Activated CD8-positive, alpha-beta memory T cell treated with anti-CD3 and anti-CD28 coated beads, Interleukin-2, amount 10 ng/mL, durations not matched to agents 7 days and 5 days (primary cell): ENCODE results near the gene SPEM2. TPM values are rescaled to one million over a fixed set of nuclear protein-coding genes. Genes with fewer than 3 reads are reported as not detected.

ENCODE experiments used
- ATAC-seq: fragments of 150-1000 bp; cut with Tn5 transposase; one replicate; pipeline ENCODE4 v1.10.0; 2021; ENCODE audit warnings: moderate library complexity
- CTCF ChIA-PET: fragments of 350-600 bp; sonication (Branson Sonifier 250); formaldehyde crosslinking; loops from one replicate; lab custom pipeline; 2021; ENCODE audit warnings: antibody characterized with exemption; lab: Charles Lee
- DNase-seq: peaks from one replicate; pipeline ENCODE4 v3.0.0-alpha.2; 2020
- H3K27ac Mint-ChIP-seq: one replicate; pipeline ENCODE4 v1.8.0; 2021; ENCODE audit warnings: mild to moderate bottlenecking, mixed read lengths
- H3K27me3 Mint-ChIP-seq: one replicate; pipeline ENCODE4 v1.8.0; 2021; ENCODE audit warnings: mixed read lengths
- H3K36me3 Mint-ChIP-seq: one replicate; pipeline ENCODE4 v1.8.0; 2021; ENCODE audit warnings: mild to moderate bottlenecking, mixed read lengths
- H3K4me1 Mint-ChIP-seq: one replicate; pipeline ENCODE4 v1.8.0; 2021; ENCODE audit warnings: mixed read lengths
- H3K4me3 Mint-ChIP-seq: one replicate; pipeline ENCODE4 v1.8.0; 2021; ENCODE audit warnings: mild to moderate bottlenecking, moderate library complexity, mixed read lengths
- H3K9me3 Mint-ChIP-seq: one replicate; pipeline ENCODE4 v1.8.0; 2022; ENCODE audit warnings: low read depth, mixed read lengths
- total RNA-seq, 2 experiments: library from RNA; stranded (reverse); gene quantifications; one replicate each; pipeline ENCODE4 v1.2.3, GENCODE V29; 2021

SPEM2 gene
- total RNA-seq, 2 experiments from 2014 or later, result not detected

GRCh38 chr17:7417056-7417655 lies 8.3 kb upstream of the SPEM2 start:
- ATAC-seq (no peak), DNase-seq (no peak)
- CTCF ChIA-PET, result interaction anchor here (2.1 kb wide), 1 partner anchor 61 kb away, joined by 7 read pairs; no protein-coding TSS in a partner anchor
- no peaks in the 10 kb centered on the region for H3K9me3 Mint-ChIP-seq
- no peaks in the 10 kb centered on the region for H3K36me3 Mint-ChIP-seq
- no peak overlapping the region for H3K4me3 Mint-ChIP-seq
- no peak overlapping the region for H3K27ac Mint-ChIP-seq
- no peaks in the 10 kb centered on the region for H3K4me1 Mint-ChIP-seq
- H3K27me3 Mint-ChIP-seq, result no peaks in the 10 kb centered on the region

- ATAC-seq (no peak), DNase-seq (no peak)
- Mint-ChIP-seq H3K9me3 (no peaks in the 10 kb centered on the region), H3K27ac (no peak overlapping the region), H3K4me3 (no peak overlapping the region), H3K27me3 (no peaks in the 10 kb centered on the region), H3K36me3 (no peaks in the 10 kb centered on the region), H3K4me1 (no peaks in the 10 kb centered on the region)
- CTCF ChIA-PET, result interaction anchor here (3.6 kb wide), 1 partner anchor 62 kb away, joined by 13 read pairs; no protein-coding TSS in a partner anchor
Observed at GRCh38 chr17:7418472-7419152, 6.8 kb upstream of the SPEM2 start.

- no peaks in the 10 kb centered on the region for H3K36me3 Mint-ChIP-seq
- H3K27me3 Mint-ChIP-seq, result no peaks in the 10 kb centered on the region
- no peak for ATAC-seq
- H3K4me3 Mint-ChIP-seq, result no peak within 1 kb of the TSS
- no peaks in the 10 kb centered on the region for H3K9me3 Mint-ChIP-seq
- DNase-seq, result no peak
- CTCF ChIA-PET, result interaction anchor here (1.1 to 3.6 kb wide), 3 partner anchors 17 to 64 kb away, joined by 3 to 13 read pairs (median 5); partner anchors contain the start of gene CHRNB1
- no peak within 1 kb of the TSS for H3K27ac Mint-ChIP-seq
- no peaks in the 10 kb centered on the region for H3K4me1 Mint-ChIP-seq
Observed at GRCh38 chr17:7419819-7420610, 5.4 kb upstream of the SPEM2 start, which contains the start of gene SPEM1. SPEM1 (plus strand) TSS chr17:7420324; CDS start chr17:7420385, 61 bp downstream.

- no peaks in the 10 kb centered on the region for H3K27me3 Mint-ChIP-seq
- H3K27ac Mint-ChIP-seq, result no peak overlapping the region
- H3K36me3 Mint-ChIP-seq, result no peaks in the 10 kb centered on the region
- DNase-seq (no peak), ATAC-seq (no peak)
- no peaks in the 10 kb centered on the region for H3K4me1 Mint-ChIP-seq
- H3K9me3 Mint-ChIP-seq, result no peaks in the 10 kb centered on the region
- H3K4me3 Mint-ChIP-seq, result no peak overlapping the region
- CTCF ChIA-PET, result interaction anchor here (1.1 to 3.6 kb wide), 4 partner anchors 16 to 124 kb away, joined by 3 to 13 read pairs (median 4); partner anchors contain the start of gene CHRNB1
Observed at GRCh38 chr17:7421186-7421585, 4.2 kb upstream of the SPEM2 start.

- Mint-ChIP-seq H3K27ac (no peak overlapping the region), H3K4me1 (no peaks in the 10 kb centered on the region), H3K36me3 (no peaks in the 10 kb centered on the region), H3K9me3 (no peaks in the 10 kb centered on the region), H3K27me3 (no peaks in the 10 kb centered on the region), H3K4me3 (no peak overlapping the region)
- ATAC-seq (no peak), DNase-seq (no peak)
- CTCF ChIA-PET, result interaction anchor here (0.7 to 1.5 kb wide), 4 partner anchors 11 to 166 kb away, joined by 3 to 5 read pairs (median 3); no protein-coding TSS in a partner anchor
Observed at GRCh38 chr17:7423679-7424078, 1.7 kb upstream of the SPEM2 start.

- Mint-ChIP-seq H3K27me3 (no peaks in the 10 kb centered on the region), H3K4me1 (no peaks in the 10 kb centered on the region), H3K36me3 (no peaks in the 10 kb centered on the region), H3K9me3 (no peaks in the 10 kb centered on the region), H3K4me3 (no peak overlapping the region), H3K27ac (no peak overlapping the region)
- ATAC-seq (no peak), DNase-seq (no peak)
- CTCF ChIA-PET, result interaction anchor here (1.1 kb wide), 1 partner anchor 13 kb away, joined by 4 read pairs; no protein-coding TSS in a partner anchor
Observed at GRCh38 chr17:7425756-7426155, 340 bp downstream of the SPEM2 start.

GRCh38 chr17:7426203-7426863 lies 917 bp downstream of the SPEM2 start:
- DNase-seq (no peak), ATAC-seq (no peak)
- CTCF ChIA-PET, result interaction anchor here (1.1 kb wide), 1 partner anchor 13 kb away, joined by 4 read pairs; no protein-coding TSS in a partner anchor
- H3K4me1 Mint-ChIP-seq, result no peaks in the 10 kb centered on the region
- no peaks in the 10 kb centered on the region for H3K36me3 Mint-ChIP-seq
- H3K27me3 Mint-ChIP-seq, result no peaks in the 10 kb centered on the region
- H3K9me3 Mint-ChIP-seq, result no peaks in the 10 kb centered on the region
- H3K27ac Mint-ChIP-seq, result no peak overlapping the region
- H3K4me3 Mint-ChIP-seq, result no peak overlapping the region

- H3K4me1 Mint-ChIP-seq, result no peaks in the 10 kb centered on the region
- no peak for ATAC-seq
- H3K27me3 Mint-ChIP-seq, result no peaks in the 10 kb centered on the region
- no peaks in the 10 kb centered on the region for H3K9me3 Mint-ChIP-seq
- H3K36me3 Mint-ChIP-seq, result no peaks in the 10 kb centered on the region
- no peak overlapping the region for H3K4me3 Mint-ChIP-seq
- no peak for DNase-seq
- no peak overlapping the region for H3K27ac Mint-ChIP-seq
- CTCF ChIA-PET, result interaction anchor here (0.9 kb wide), 1 partner anchor 9 kb away, joined by 3 read pairs; no protein-coding TSS in a partner anchor
Observed at GRCh38 chr17:7426896-7427489, 1.6 kb downstream of the SPEM2 start.

GRCh38 chr17:7427549-7427948 lies 2.1 kb downstream of the SPEM2 start:
- CTCF ChIA-PET, result interaction anchor here (0.9 kb wide), 1 partner anchor 9 kb away, joined by 3 read pairs; no protein-coding TSS in a partner anchor
- Mint-ChIP-seq H3K27ac (no peak overlapping the region), H3K4me1 (no peaks in the 10 kb centered on the region), H3K9me3 (no peaks in the 10 kb centered on the region), H3K4me3 (no peak overlapping the region), H3K27me3 (no peaks in the 10 kb centered on the region), H3K36me3 (no peaks in the 10 kb centered on the region)
- ATAC-seq, result no peak
- no peak for DNase-seq

GRCh38 chr17:7428557-7428956 lies 3.1 kb downstream of the SPEM2 start, which contains the start of gene SPEM3:
SPEM3 (plus strand) TSS chr17:7428857; CDS start chr17:7428903, 46 bp downstream.
- Mint-ChIP-seq H3K36me3 (no peaks in the 10 kb centered on the region), H3K27ac (no peak within 1 kb of the TSS), H3K4me3 (no peak within 1 kb of the TSS), H3K9me3 (no peaks in the 10 kb centered on the region), H3K27me3 (no peaks in the 10 kb centered on the region), H3K4me1 (no peaks in the 10 kb centered on the region)
- ATAC-seq (no peak), DNase-seq (no peak)
- CTCF ChIA-PET, result no interaction called here

GRCh38 chr17:7429722-7430121 lies 4.3 kb downstream of the SPEM2 start:
- Mint-ChIP-seq H3K36me3 (no peaks in the 10 kb centered on the region), H3K4me1 (no peaks in the 10 kb centered on the region), H3K9me3 (no peaks in the 10 kb centered on the region), H3K27ac (no peak overlapping the region), H3K4me3 (no peak overlapping the region), H3K27me3 (no peaks in the 10 kb centered on the region)
- ATAC-seq (no peak), DNase-seq (no peak)
- CTCF ChIA-PET, result no interaction called here

GRCh38 chr17:7431231-7431630 lies 5.8 kb downstream of the SPEM2 start:
- no peak for ATAC-seq
- H3K9me3 Mint-ChIP-seq, result no peaks in the 10 kb centered on the region
- peaks cover 11% of the 10 kb centered on the region for H3K4me1 Mint-ChIP-seq
- H3K27ac Mint-ChIP-seq, result no peak overlapping the region
- no peak overlapping the region for H3K4me3 Mint-ChIP-seq
- CTCF ChIA-PET, result interaction anchor here (0.6 kb wide), 1 partner anchor 227 kb away, joined by 3 read pairs; no protein-coding TSS in a partner anchor
- DNase-seq, result no peak
- H3K36me3 Mint-ChIP-seq, result no peaks in the 10 kb centered on the region
- no peaks in the 10 kb centered on the region for H3K27me3 Mint-ChIP-seq
